H1 (cell line): ENCODE results near the gene SSH2. TPM values are rescaled to one million over a fixed set of nuclear protein-coding genes. Genes with fewer than 3 reads are reported as not detected.

ENCODE experiments used
- CTCF ChIA-PET: fragments of 300-600 bp; sonication (Branson Sonifier 250); formaldehyde crosslinking; loops from one replicate; lab custom pipeline; 2021; ENCODE audit not compliant: partially characterized antibody; lab: Charles Lee
- POLR2A ChIA-PET: fragments of 300-600 bp; sonication (Branson Sonifier 250); formaldehyde crosslinking; loops from one replicate; lab custom pipeline; 2021; ENCODE audit warnings: inconsistent platforms; ENCODE audit not compliant: partially characterized antibody; lab: Charles Lee
- DNase-seq, 2 experiments: peaks; one replicate each; pipeline versions ENCODE4 v3.0.0 to v3.0.0-alpha.2; 2010 to 2022; ENCODE audit warnings: low spot score in 2 of 2, low read depth in 1 of 2, mixed read lengths in 1 of 2
- FAIRE-seq: peaks from 2 replicates; lab custom pipeline; 2011; peaks lifted over from hg19 to GRCh38; lab: Jason Lieb, UNC
- H2AFZ ChIP-seq: 2 replicates; pipeline ENCODE4 v1.8.1; 2012; ENCODE audit warnings: low read length, inconsistent platforms
- H2AK5ac ChIP-seq: 2 replicates; pipeline ENCODE4 v1.6.1; 2013; ENCODE audit warnings: low read depth, low read length
- H2BK120ac ChIP-seq: replicated peaks from 2 replicates; pipeline ENCODE3; 2013; ENCODE audit warnings: low read depth, low read length, inconsistent platforms
- H2BK12ac ChIP-seq: 2 replicates; pipeline ENCODE4 v1.6.1; 2013; ENCODE audit warnings: low read depth, low read length
- H2BK15ac ChIP-seq: 2 replicates; pipeline ENCODE4 v1.6.1; 2013; ENCODE audit warnings: low read length
- H2BK20ac ChIP-seq: 2 replicates; pipeline ENCODE4 v1.6.1; 2013; ENCODE audit warnings: low read length
- H2BK5ac ChIP-seq: 2 replicates; pipeline ENCODE4 v1.6.1; 2013; ENCODE audit warnings: low read depth, low read length
- H3K14ac ChIP-seq: 2 replicates; pipeline ENCODE4 v1.6.1; 2013; ENCODE audit warnings: inconsistent platforms; ENCODE audit not compliant: insufficient read length
- H3K18ac ChIP-seq: 2 replicates; pipeline ENCODE4 v1.6.1; 2013; ENCODE audit warnings: low read length; ENCODE audit errors: extremely low read depth
- H3K23ac ChIP-seq: 2 replicates; pipeline ENCODE4 v1.6.1; 2013; ENCODE audit warnings: inconsistent platforms; ENCODE audit not compliant: insufficient read length
- H3K23me2 ChIP-seq: 2 replicates; pipeline ENCODE4 v1.6.1; 2013; ENCODE audit warnings: low read depth, low read length
- H3K27ac ChIP-seq: 2 replicates; pipeline ENCODE4 v1.6.1; 2011; ENCODE audit warnings: low read depth, low read length, inconsistent platforms
- H3K27me3 ChIP-seq, 4 experiments: replicated peaks in 1 of 4; 1 replicate in 1 of 4; 2 replicates in 3 of 4; pipeline versions ENCODE4 v1.6.1 to v1.8.1; 2011 to 2013; ENCODE audit warnings: low read length in 3 of 4, mild to moderate bottlenecking in 3 of 4, inconsistent platforms in 2 of 4, mixed read lengths in 2 of 4, moderate library complexity in 1 of 4; ENCODE audit not compliant: control insufficient read depth in 3 of 4, insufficient read depth in 3 of 4; ENCODE audit errors: extremely low read depth in 1 of 4
- H3K36me3 ChIP-seq, 4 experiments: 2 replicates each; pipeline versions ENCODE4 v1.6.1 to v1.8.1; 2011 to 2013; ENCODE audit warnings: mild to moderate bottlenecking in 4 of 4, low read length in 3 of 4, moderate library complexity in 2 of 4, control low read depth in 1 of 4, inconsistent platforms in 1 of 4; ENCODE audit not compliant: insufficient read depth in 4 of 4, control insufficient read depth in 2 of 4
- H3K4ac ChIP-seq: replicated peaks from 2 replicates; pipeline ENCODE3; 2013; ENCODE audit warnings: low read length, low read depth, mixed read lengths, inconsistent platforms; ENCODE audit not compliant: insufficient read length
- H3K4me1 ChIP-seq, 4 experiments: replicated peaks in 1 of 4; 1 replicate in 1 of 4; 2 replicates in 3 of 4; pipeline versions ENCODE4 v1.6.1 to v1.8.1; 2011 to 2013; ENCODE audit warnings: low read length in 3 of 4, inconsistent platforms in 2 of 4, mixed read lengths in 1 of 4; ENCODE audit not compliant: insufficient read depth in 4 of 4, control insufficient read depth in 3 of 4
- H3K4me2 ChIP-seq, 2 experiments: 2 replicates each; pipeline versions ENCODE4 v1.6.1 to v1.8.1; 2011 to 2013; ENCODE audit warnings: low read depth in 2 of 2, low read length in 2 of 2, control low read depth in 1 of 2, inconsistent platforms in 1 of 2, mild to moderate bottlenecking in 1 of 2; ENCODE audit not compliant: insufficient read depth in 1 of 2
- H3K4me3 ChIP-seq, 4 experiments: fragments of 200-600, 300-600 bp in 1 of 4; sonication (generic), shearing (Covaris generic), sonication (Bioruptor Twin) in 1 of 4; 2 replicates each; pipeline versions ENCODE4 v1.5.1 to v1.8.1; 2011 to 2016; ENCODE audit warnings: low read length in 4 of 4, low read depth in 3 of 4, control low read depth in 2 of 4, inconsistent platforms in 2 of 4, mild to moderate bottlenecking in 2 of 4, mixed read lengths in 1 of 4, moderate library complexity in 1 of 4; ENCODE audit not compliant: insufficient read depth in 2 of 4; ENCODE audit errors: extremely low read depth in 1 of 4
- H3K56ac ChIP-seq: replicated peaks from 2 replicates; pipeline ENCODE3; 2013; ENCODE audit warnings: low read depth, mild to moderate bottlenecking, mixed read lengths, low read length, inconsistent platforms; ENCODE audit not compliant: insufficient read length
- H3K79me1 ChIP-seq: 2 replicates; pipeline ENCODE4 v1.6.1; 2013; ENCODE audit warnings: low read depth, low read length, control low read depth
- H3K79me2 ChIP-seq, 2 experiments: 2 replicates each; pipeline versions ENCODE4 v1.6.1 to v1.8.1; 2012 to 2013; ENCODE audit warnings: low read length in 2 of 2, mild to moderate bottlenecking in 2 of 2, inconsistent platforms in 1 of 2; ENCODE audit not compliant: insufficient read depth in 2 of 2, control insufficient read depth in 1 of 2
- H3K9ac ChIP-seq, 4 experiments: replicated peaks in 1 of 4; 1 replicate in 1 of 4; 2 replicates in 3 of 4; pipeline versions ENCODE4 v1.6.1 to v1.8.1; 2011 to 2013; ENCODE audit warnings: low read depth in 3 of 4, low read length in 3 of 4, control low read depth in 2 of 4, mild to moderate bottlenecking in 2 of 4, moderate library complexity in 2 of 4, inconsistent platforms in 1 of 4; ENCODE audit errors: extremely low read depth in 1 of 4
- H3K9me3 ChIP-seq, 2 experiments: 2 replicates each; pipeline versions ENCODE4 v1.6.1 to v1.8.1; 2012 to 2013; ENCODE audit warnings: mild to moderate bottlenecking in 2 of 2, moderate library complexity in 2 of 2, control low read depth in 1 of 2, inconsistent platforms in 1 of 2, low read depth in 1 of 2, low read length in 1 of 2, mixed read lengths in 1 of 2; ENCODE audit not compliant: insufficient read depth in 2 of 2
- H4K20me1 ChIP-seq, 2 experiments: replicated peaks in 1 of 2; 2 replicates each; pipeline versions ENCODE3 to v1.8.1; 2011 to 2013; ENCODE audit warnings: inconsistent platforms in 2 of 2, low read length in 2 of 2, mild to moderate bottlenecking in 1 of 2; ENCODE audit not compliant: insufficient read depth in 2 of 2, control insufficient read depth in 1 of 2
- H4K5ac ChIP-seq: 2 replicates; pipeline ENCODE4 v1.6.1; 2013; ENCODE audit warnings: low read length, low read depth, mixed read lengths, inconsistent platforms; ENCODE audit not compliant: insufficient read length
- H4K8ac ChIP-seq: 2 replicates; pipeline ENCODE4 v1.8.0; 2013; ENCODE audit warnings: mild to moderate bottlenecking, moderate library complexity, low read length, inconsistent platforms; ENCODE audit not compliant: insufficient read depth; ENCODE audit errors: extremely low read depth
- H4K91ac ChIP-seq: replicated peaks from 2 replicates; pipeline ENCODE3; 2013; ENCODE audit warnings: low read length, mixed read lengths, inconsistent platforms; ENCODE audit not compliant: insufficient read length
- BCL11A ChIP-seq, 2 experiments: IDR thresholded peaks; one replicate each; pipeline ENCODE4 v1.6.1; 2011; ENCODE audit warnings: low read depth in 2 of 2, low read length in 2 of 2, mild to moderate bottlenecking in 2 of 2
- CBX5 ChIP-seq: fragments of 300-800, 300-1000 bp; sonication (generic); IDR thresholded peaks from 2 replicates; pipeline ENCODE4 v1.7.1; 2016; ENCODE audit warnings: antibody characterized with exemption, low read length, low read depth
- CHD1 ChIP-seq: IDR thresholded peaks from 2 replicates; pipeline ENCODE4 v1.6.1; 2012; ENCODE audit warnings: low read depth, low read length, improper control_type of control experiment
- CREB1 ChIP-seq: IDR thresholded peaks from 2 replicates; pipeline ENCODE4 v1.6.1; 2012; ENCODE audit warnings: inconsistent platforms
- EGR1 ChIP-seq: IDR thresholded peaks from 2 replicates; pipeline ENCODE4 v1.6.1; 2011; ENCODE audit warnings: low read depth, low read length, borderline replicate concordance
- HDAC6 ChIP-seq: IDR thresholded peaks from one replicate; pipeline ENCODE4 v1.7.1; 2012; ENCODE audit warnings: low read depth, mild to moderate bottlenecking, inconsistent platforms, low read length, moderate library complexity
- JUN ChIP-seq: IDR thresholded peaks from 2 replicates; pipeline ENCODE4 v1.6.1; 2011; ENCODE audit warnings: low read depth, mild to moderate bottlenecking, improper control_type of control experiment, low read length
- MAFK ChIP-seq: IDR thresholded peaks from 2 replicates; pipeline ENCODE4 v1.6.1; 2012; ENCODE audit warnings: low read depth, mild to moderate bottlenecking, improper control_type of control experiment, low read length
- MAX ChIP-seq: IDR thresholded peaks from 2 replicates; pipeline ENCODE4 v1.6.1; 2012; ENCODE audit warnings: inconsistent platforms
- NANOG ChIP-seq: IDR thresholded peaks from 2 replicates; pipeline ENCODE4 v1.6.1; 2011; ENCODE audit warnings: low read length, low read depth, mild to moderate bottlenecking, inconsistent platforms; ENCODE audit not compliant: insufficient read depth, poor library complexity, severe bottlenecking
- POLR2AphosphoS5 ChIP-seq: IDR thresholded peaks from 2 replicates; pipeline ENCODE4 v1.6.1; 2011; ENCODE audit warnings: low read depth, low read length
- RBBP5 ChIP-seq: IDR thresholded peaks from 2 replicates; pipeline ENCODE4 v1.7.1; 2012; ENCODE audit warnings: low read depth, mild to moderate bottlenecking, inconsistent platforms, low read length, moderate library complexity, borderline replicate concordance
- RFX5 ChIP-seq: IDR thresholded peaks from 2 replicates; pipeline ENCODE4 v1.6.1; 2011; ENCODE audit warnings: low read depth, low read length, improper control_type of control experiment, borderline replicate concordance
- SP2 ChIP-seq: IDR thresholded peaks from 2 replicates; pipeline ENCODE4 v1.6.1; 2012; ENCODE audit warnings: mild to moderate bottlenecking, low read length, inconsistent platforms
- YY1 ChIP-seq: IDR thresholded peaks from 2 replicates; pipeline ENCODE4 v1.6.1; 2011; ENCODE audit warnings: low read depth, mild to moderate bottlenecking, low read length
- WGBS, 2 experiments: shearing (Covaris generic) in 1 of 2; methylation state at CpG; one replicate each; pipeline versions ENCODE4 v1.1.6 to v1.1.7; 2013 to 2015; ENCODE audit warnings: low lambda C conversion rate in 2 of 2, mixed read lengths in 2 of 2, inconsistent platforms in 1 of 2, low coverage in 1 of 2, missing lambda C conversion rate in 1 of 2; ENCODE audit not compliant: insufficient replicate concordance in 2 of 2, insufficient coverage in 1 of 2, insufficient read length in 1 of 2; ENCODE audit errors: extremely low coverage in 1 of 2, missing lambda C conversion rate in 1 of 2; 5-methylcytosine and 5-hydroxymethylcytosine counted together
- polyA plus RNA-seq, 7 experiments: library from polyadenylated mRNA; depleted of rRNA in 3 of 7; stranded (reverse) in 5 of 7; unstranded in 2 of 7; fragments of >200 nt in 5 of 7; fragments of 200-250 nt in 2 of 7; gene quantifications; 1 replicate in 5 of 7; 2 replicates in 1 of 7; 4 replicates in 1 of 7; pipeline versions ENCODE4 v1.2.1 to v1.2.3, GENCODE V29; 2011 to 2013; ENCODE audit warnings: missing spikeins in 2 of 7, mixed read lengths in 2 of 7
- total RNA-seq: library from RNA; stranded (reverse); fragmentation: NEBNext Ultra II Directional; extraction: Animal tissue kit (Norgen Biotek cat#: 25700); gene quantifications from 2 replicates; pipeline ENCODE4 v1.2.1, GENCODE V29; 2021

SSH2 gene
- total and polyA plus RNA-seq, 2 of the 8 experiments (the other 6 are each of a cell fraction or from before 2014, with no cell fraction given) = 5.2 to 15.9 TPM

GRCh38 chr17:29697371-29697770 is 232.7 kb downstream of the SSH2 start:
- H4K8ac ChIP-seq = no peak overlapping the region
- H3K27me3 ChIP-seq = no peaks in the 10 kb centered on the region
- no peak overlapping the region for H3K27ac ChIP-seq
- no peak overlapping the region for H2BK5ac ChIP-seq
- no peak overlapping the region for H3K4me3 ChIP-seq
- no peak overlapping the region for H4K5ac ChIP-seq
- no peak overlapping the region for H2BK120ac ChIP-seq
- H3K4ac ChIP-seq = no peak overlapping the region
- POLR2A ChIA-PET = no interaction called here
- H3K4me2 ChIP-seq = no peak overlapping the region
- no peaks in the 10 kb centered on the region for H3K9me3 ChIP-seq
- no peak overlapping the region for H2AFZ ChIP-seq
- no peak overlapping the region for H3K9ac ChIP-seq
- H3K79me2 ChIP-seq = no peaks in the 10 kb centered on the region
- WGBS, 2 experiments = 83% methylated on average over 3 of the region's 3 CpGs; no CpG with 5 or more reads in 1 of the 2 experiments
- CTCF ChIA-PET = interaction anchor here (0.7 kb wide), 1 partner anchor 71 kb away, joined by 3 read pairs; no protein-coding TSS in a partner anchor
- H2AK5ac ChIP-seq = no peak overlapping the region
- no peak overlapping the region for H2BK20ac ChIP-seq
- H3K79me1 ChIP-seq = no peaks in the 10 kb centered on the region
- no peak overlapping the region for H2BK15ac ChIP-seq
- DNase-seq = no peak
- FAIRE-seq = no peak
- H3K23ac ChIP-seq = no peak overlapping the region
- no peak overlapping the region for H3K14ac ChIP-seq
- H2BK12ac ChIP-seq = no peak overlapping the region
- H3K23me2 ChIP-seq = no peaks in the 10 kb centered on the region
- H4K20me1 ChIP-seq = no peaks in the 10 kb centered on the region
- H4K91ac ChIP-seq = no peak overlapping the region
- H3K36me3 ChIP-seq = no peaks in the 10 kb centered on the region
- H3K18ac ChIP-seq = no peak overlapping the region
- no peak overlapping the region for H3K56ac ChIP-seq
- no peaks in the 10 kb centered on the region for H3K4me1 ChIP-seq
- TF ChIP-seq BCL11A (IDR thresholded peaks at IDR 0.05; ENCODE audit: low read depth in 2 of 2, low read length in 2 of 2) (no peak), EGR1 (no peak), JUN (no peak), HDAC6 (no peak), CBX5 (no peak), MAFK (no peak), YY1 (no peak), POLR2AphosphoS5 (no peak), CHD1 (no peak), RBBP5 (no peak), SP2 (no peak), MAX (no peak), RFX5 (no peak), CREB1 (no peak), NANOG (no peak)
